HG02884 (cell line): ENCODE results near the gene NTRK3.

Source experiments
- ATAC-seq: cut with Tn5 transposase; IDR thresholded peaks from one replicate; pipeline ENCODE4 v1.9.1; 2021; ENCODE audit warnings: mild to moderate bottlenecking, moderate library complexity; ENCODE audit not compliant: unreplicated experiment

NTRK3 gene

GRCh38 chr15:88258093-88258641, 1.6 kb upstream of the NTRK3 start:
- ATAC-seq = no peak

- ATAC-seq = no peak
Measured at GRCh38 chr15:88257311-88258092, 963 bp upstream of the NTRK3 start.

GRCh38 chr15:88255484-88256278, 858 bp downstream of the NTRK3 start:
- no peak for ATAC-seq

GRCh38 chr15:88255087-88255483, 1.5 kb downstream of the NTRK3 start:
- no peak for ATAC-seq

- no peak for ATAC-seq
Measured at GRCh38 chr15:88252441-88252840, 4.1 kb downstream of the NTRK3 start.

GRCh38 chr15:88250826-88251225, 5.7 kb downstream of the NTRK3 start:
- ATAC-seq = no peak

GRCh38 chr15:88249220-88249619, 7.3 kb downstream of the NTRK3 start:
- ATAC-seq = no peak

- no peak for ATAC-seq
Measured at GRCh38 chr15:88247914-88248313, 8.6 kb downstream of the NTRK3 start.

- peak; percentile 74 for ATAC-seq
Measured at GRCh38 chr15:88246666-88247446, 9.7 kb downstream of the NTRK3 start.

- ATAC-seq = no peak
Measured at GRCh38 chr15:88246081-88246480, 10.5 kb downstream of the NTRK3 start.

GRCh38 chr15:88243895-88244787, 12.4 kb downstream of the NTRK3 start:
- peak; percentile 54 for ATAC-seq

GRCh38 chr15:88242586-88243555, 13.7 kb downstream of the NTRK3 start:
- no peak for ATAC-seq

- no peak for ATAC-seq
Measured at GRCh38 chr15:88241461-88241860, 15.1 kb downstream of the NTRK3 start.

GRCh38 chr15:88241060-88241459, 15.5 kb downstream of the NTRK3 start:
- no peak for ATAC-seq

- ATAC-seq = no peak
Measured at GRCh38 chr15:88239594-88239993, 16.9 kb downstream of the NTRK3 start.

GRCh38 chr15:88238618-88239430, 17.7 kb downstream of the NTRK3 start:
- no peak for ATAC-seq

- no peak for ATAC-seq
Measured at GRCh38 chr15:88234711-88235110, 21.8 kb downstream of the NTRK3 start.

GRCh38 chr15:88233921-88234320, 22.6 kb downstream of the NTRK3 start:
- ATAC-seq = no peak
